NCI-H446 treated with DMSO at 0.1 percent for 48 hours (cell line): ENCODE measurements around the gene REEP5.
"Not testable (repeated sequence)": the region's sequence is repeated elsewhere in the genome, so short reads cannot be mapped to it uniquely, and the experiment has no call there.

Experiments
- DNase-seq: peaks from one replicate; lab custom pipeline; 2025; lab: John Stamatoyannopoulos, UW

The REEP5 gene

DNA sequence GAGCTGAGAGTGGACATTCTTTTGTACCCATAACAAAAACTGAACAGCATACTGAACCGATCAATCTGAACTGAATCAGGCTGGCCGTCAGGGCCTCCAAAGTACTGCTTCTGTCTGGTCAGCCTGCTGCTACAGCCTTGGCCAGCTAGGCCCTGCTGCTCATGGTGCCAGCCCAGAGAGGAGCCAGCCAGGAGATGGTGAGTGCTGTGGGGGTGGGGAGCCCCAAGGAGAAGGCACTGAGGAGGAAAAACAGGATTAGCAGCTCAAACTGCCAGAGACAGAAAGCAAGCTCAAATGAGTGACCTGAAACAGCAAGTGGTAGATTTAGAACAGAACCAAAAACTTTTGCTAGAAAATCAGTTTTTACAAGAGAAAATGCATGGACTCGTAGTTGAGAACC is 37.0 kb downstream of the REEP5 start:
- DNase-seq: no peak

DNA sequence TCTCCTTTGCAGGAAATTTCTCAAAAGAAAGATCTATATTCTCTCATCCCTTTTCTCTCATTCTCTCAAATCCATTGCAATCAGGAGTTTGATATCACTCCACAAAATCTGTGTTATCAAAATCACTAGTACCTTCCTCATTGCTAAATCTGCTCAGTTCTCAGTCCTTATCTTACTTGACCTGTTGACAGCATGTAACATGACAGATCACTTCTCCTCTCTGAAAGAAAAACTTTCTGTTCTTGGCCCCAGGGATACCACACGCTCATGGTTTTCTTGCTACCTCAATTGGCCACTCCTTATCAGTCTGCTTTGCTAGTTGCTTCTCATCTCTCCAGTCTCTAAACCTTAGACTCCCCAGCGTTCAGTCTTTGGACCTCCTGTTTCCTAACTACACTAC is 38.8 kb downstream of the REEP5 start:
- DNase-seq: no peak

DNA sequence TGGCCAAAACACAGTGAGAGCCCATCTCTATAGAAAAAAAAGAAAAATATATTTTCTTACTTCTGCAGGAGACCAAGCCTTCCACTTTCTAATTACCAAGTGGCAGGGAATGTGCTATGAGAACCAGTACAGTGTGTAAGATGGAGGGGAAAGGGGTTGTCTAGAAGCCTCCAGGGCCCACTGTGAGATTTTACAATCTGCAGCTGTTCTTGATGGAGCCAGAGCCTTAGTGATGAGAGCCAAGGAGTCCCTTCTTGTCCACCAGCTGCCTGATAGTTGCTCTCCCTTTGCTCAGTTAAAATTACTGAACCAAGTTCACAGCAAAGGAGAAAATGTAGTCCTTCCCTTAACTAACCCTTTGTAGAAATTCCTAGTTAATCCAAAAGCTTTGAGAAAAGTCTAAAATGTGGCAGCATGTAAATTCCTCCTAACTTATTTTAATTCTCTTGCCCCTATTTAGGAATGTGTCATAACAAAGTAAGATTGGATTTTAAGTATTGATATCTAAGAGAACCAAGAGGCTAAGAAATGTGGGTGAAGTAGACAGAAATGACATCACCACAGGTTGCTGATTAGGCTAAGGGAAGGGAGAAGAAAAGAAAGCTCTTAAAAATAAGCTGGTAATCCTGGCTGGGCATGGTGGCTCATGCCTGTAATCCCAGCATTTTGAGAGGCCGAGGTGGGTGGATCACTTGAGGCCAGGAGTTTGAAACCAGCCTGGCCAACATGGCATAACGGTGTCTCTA is 41.6 kb downstream of the REEP5 start:
- no peak for DNase-seq

DNA sequence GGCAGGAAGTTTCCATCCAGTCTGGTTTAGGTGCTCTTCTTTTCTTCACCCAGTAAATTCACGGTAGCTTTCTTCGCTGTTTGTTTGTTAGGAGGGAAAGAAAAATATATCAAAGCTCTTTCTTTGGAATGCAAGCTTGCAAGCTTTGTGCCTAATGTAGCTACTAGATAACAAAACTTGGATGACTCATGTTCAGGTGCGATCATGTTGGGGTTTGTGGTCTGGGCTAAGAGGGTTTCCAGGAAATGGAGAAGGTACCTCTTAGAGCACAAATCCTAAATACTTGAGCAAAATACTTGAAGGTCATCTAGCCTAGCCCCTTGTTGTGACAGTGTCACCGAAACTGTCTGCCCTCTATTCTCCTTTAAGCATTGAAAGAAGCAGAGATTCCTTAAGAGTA is 43.3 kb downstream of the REEP5 start:
- DNase-seq: no peak

DNA sequence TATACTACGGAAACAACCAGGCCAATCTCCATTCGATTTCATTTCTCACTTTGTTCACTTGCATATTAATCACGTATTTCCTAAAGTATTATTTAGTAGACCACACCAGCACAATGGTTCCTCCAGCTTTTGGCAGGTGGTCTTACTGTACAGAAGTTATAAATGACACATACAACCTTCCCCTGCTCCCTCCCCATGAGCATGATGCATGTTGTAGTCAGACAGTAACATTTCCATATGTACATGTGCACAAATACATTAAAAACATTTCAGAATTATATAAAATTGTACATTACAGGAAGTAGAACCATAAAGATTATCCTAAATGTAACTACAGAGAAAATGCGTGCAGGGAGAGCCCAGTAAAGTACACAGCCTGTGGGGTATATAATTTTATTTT is 43.9 kb downstream of the REEP5 start:
- DNase-seq: no peak

DNA sequence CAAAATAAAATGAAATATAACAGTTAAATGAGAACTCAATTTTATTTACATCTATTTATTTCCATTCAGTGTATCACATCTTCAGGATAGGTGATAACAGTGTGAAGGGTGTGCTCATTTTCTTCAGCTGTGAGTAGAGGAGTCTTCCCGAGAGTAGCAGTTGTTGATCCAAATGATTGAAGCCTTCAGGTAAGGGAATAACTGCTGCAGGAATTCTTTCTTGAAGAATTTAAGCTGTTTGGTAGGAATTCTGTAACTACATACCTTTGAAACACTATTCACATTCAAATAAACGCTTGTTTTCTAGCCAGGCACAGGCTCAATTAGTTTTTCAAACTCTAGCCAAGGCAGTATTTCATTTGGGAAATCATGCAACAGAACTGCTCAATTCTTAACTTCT is 45.7 kb downstream of the REEP5 start:
- DNase-seq: no peak

DNA sequence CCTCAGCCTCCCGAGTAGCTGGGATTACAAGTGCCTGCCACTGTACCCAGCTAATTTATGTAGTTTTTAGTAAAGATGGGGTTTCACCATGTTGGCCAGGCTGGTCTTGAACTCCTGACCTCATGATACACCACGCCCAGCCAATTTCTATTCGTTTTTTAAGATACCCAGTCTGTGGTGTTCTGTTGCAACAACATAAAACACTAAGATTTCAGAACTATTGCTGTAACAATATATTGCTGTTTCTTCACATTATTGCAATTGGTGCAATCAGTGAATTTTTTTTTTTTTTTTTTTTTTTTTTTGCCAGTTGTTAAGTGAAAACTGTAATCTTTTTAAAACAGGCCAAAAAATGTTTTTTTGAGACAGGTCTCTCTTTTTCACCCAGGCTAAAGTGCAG is 51.1 kb downstream of the REEP5 start:
- no peak for DNase-seq

DNA sequence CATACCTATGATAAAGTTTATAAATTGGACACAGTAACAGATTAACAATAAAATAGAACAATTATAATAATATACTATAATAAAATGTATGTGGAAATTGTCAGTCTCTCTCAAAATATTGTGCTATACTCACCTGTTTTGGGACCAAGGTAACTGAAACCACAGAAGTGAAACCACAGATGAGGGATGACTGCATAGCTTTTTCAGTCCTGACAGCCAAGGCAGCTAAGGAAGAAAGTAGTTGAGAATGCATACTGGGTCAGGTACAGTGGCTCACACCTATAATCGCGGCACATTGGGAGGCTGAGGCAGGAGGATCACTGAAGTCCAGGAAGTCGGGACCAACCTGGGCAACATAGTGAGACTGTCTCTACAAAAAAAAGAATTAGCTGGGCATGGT is 52.1 kb downstream of the REEP5 start:
- DNase-seq: no peak

DNA sequence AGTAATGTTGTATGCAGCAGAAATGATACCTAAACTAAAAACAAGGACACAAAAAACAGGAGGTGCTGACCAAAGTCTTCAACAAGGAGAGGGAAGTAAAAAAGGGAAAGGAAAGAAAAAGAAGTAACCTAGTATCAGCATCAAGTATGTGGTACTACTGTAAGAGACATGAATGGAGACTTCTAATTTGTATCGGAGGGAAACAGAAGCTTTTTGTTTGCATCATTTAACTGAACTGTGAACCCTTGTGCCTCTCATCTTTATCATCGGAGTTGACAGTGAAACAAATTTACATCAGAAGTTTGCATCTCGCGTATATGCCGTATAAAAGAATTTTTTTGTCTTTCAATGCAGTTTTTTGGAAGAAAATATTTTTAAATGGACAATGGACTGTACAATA is 54.6 kb downstream of the REEP5 start:
- no peak for DNase-seq

DNA sequence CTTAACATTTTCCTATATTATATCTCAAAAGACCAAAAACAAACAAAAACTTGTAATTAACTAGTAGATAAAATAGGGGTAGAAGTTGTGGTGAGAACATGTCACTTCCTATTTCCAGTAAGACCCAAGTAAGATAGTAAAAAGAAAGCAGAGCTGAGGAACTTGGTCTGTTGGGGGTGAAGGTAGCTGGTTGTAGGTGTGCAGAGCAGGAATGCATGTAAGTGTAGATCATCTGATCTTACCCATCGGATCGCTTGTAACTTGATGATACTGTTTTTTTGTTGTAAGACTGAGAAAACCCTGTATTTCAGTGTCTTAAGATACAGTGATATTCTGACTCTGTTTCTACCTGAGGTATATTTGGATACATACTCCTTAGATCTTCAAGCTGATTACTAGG is 55.3 kb downstream of the REEP5 start:
- DNase-seq: no peak

DNA sequence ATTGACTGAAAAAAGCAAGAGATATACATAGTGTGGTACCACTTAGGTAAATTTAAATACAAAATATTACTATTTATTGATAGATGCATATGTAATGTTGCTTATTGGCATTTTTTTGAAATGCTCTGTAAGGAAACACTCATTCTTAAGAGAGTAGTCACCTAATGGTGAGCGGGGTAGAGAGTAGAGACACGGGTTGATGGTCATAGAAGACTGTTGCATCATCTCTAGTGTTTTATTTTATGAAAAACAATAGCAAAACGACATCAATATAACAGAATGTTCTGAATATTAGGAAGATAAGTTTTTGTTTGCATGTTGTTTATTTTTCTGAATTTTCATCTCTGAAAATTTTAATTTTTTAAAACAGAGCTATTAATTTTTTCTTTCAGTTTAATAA is 56.9 kb downstream of the REEP5 start:
- no peak for DNase-seq

DNA sequence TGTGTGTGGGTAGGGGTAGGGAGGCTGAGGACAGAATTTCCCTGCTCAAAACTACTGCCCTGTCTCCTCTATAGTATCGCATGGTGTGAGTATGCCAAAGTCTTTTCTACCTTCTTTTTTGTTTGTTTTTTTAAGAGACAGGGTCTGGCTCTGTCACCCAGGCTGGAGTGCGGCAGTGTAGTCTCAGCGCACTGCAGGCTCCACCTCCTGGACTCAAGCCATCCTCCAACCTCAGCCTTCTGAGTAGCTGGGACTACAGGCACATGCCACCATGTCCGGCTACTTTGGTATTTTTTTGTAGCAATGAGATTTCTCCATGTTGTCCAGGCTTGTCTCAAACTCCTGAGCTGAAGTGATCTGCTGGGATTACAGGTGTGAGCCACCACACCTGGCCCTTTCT is 58.5 kb downstream of the REEP5 start:
- DNase-seq: no peak

DNA sequence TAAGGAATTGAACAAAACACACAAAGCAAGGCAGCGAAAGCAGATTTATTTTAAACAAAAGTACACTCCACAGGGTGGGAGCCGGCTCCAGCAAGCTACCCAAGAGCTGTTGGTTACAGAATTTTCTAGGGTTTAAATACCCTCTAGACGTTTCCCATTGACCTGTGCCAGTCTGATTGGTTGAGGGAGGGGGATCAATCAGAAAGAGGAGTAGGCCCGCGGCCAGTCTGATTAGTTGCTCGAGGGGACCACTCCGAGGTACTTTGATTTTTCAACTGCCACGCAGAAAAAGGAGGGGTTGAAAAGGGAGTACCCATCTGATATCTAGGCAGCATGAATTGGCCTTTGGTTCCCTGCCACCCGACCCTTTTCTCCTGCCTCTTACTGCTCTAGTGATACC is 59.9 kb downstream of the REEP5 start:
- no peak for DNase-seq

DNA sequence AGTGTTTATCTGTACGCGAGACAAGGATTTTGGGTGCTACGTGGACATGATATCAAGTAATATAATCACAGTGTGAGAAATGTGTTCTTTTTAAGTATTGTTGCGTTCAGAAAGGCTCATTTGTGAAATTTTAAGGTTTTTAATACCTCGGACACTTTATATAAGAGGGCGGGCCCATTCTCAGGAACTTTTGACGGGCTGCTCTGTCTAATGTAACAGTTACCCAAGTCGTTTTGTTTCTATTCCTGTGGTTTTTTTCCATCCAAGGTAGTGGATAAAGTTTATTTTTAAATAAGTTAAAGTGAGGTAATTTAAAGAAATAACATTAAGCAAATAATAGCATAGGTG is 60.4 kb downstream of the REEP5 start:
- no peak for DNase-seq

DNA sequence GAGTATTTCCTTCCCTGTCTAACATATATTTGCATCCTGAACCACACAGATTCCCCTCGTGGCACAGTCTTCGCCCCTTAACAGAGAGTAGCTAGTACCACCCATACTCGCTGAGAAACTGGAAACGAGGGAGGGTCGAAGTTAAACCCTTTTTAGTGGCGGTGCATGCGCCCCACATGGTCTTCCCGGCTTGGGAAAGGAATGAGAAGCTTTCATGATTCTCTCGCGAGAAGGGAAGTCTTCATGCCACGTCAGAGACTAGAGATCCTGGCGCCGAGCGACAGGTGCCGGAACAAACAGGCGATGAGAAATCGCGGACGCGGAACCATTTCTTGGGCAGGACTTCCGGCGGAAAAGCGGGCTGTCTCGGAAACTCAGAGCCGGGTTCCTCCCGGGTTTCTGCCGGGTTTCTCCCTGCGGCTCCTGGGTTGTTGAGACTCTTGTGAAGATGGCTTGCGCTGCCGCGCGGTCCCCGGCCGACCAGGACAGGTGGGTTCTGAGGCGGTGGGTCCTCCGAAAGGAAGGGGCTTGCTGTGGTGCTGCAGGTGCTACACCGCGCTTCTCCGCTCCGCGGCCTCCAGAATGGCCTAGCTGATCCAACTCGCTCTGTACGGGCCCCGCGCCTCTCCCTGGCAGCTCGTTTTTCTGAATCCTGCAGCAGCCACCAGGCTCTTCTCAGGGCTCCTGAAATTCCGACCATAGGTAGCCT is 60.9 kb downstream of the REEP5 start, which contains the start of gene SRP19:
Gene SRP19 (plus strand): TSS at position 359 of the 709 bp plus-strand sequence. CDS start 90 bp downstream, at position 449.
- DNase-seq: peak; percentile 95

DNA sequence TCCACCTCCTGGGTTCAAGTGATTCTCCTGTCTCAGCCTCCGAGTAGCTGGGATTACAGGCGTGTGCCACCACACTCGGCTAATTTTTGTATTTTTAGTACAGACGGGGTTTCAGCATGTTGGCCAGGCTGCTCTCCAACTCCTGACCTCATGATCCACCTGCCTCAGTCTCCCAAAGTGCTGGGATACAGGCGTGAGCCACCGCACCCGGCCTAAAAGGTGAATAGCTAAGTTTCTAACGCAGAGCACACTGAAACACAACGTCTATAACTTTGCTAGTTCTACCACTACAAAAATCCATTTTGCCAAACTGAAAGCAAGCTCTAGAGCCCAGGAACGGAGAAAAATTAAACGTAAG is 61.5 kb downstream of the REEP5 start:
- DNase-seq: not testable (repeated sequence)

DNA sequence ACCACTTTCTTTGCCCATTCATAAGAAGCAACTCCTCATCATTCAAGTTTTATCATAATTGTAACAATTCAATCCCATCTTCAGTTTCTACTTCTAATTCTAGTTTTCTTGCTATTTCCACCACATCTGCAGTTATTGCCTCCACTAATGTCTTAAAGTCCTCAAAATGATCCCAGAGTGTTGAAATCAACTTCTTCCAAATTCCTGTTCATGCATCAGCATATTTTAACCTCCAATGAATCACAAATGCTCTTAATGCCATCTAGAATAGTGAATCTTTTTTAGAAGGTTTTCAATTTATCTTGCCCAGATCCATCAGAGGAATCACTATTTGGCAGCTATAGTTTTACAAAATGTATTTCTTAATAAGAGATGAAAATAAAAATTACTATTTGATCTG is 64.2 kb downstream of the REEP5 start:
- DNase-seq: no peak

DNA sequence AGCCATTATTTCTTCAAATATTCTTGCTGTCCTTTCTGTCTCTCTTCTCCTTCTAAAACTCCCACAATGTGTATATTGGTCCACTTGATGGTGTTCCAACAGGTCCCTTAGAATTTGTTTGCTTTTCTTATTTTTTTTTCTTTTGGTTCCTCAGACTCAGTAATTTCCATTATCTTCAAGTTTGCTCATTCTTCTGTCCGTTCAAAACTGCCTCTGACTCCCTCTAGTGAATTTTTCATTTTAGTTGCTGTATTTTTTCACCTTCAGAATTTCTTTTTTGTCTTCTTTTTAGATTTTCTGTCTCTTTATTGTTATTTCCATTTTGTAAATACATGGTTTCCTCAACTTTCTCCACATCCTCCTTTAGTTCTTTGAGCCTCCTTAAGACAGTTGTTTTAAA is 67.4 kb downstream of the REEP5 start:
- DNase-seq: no peak

DNA sequence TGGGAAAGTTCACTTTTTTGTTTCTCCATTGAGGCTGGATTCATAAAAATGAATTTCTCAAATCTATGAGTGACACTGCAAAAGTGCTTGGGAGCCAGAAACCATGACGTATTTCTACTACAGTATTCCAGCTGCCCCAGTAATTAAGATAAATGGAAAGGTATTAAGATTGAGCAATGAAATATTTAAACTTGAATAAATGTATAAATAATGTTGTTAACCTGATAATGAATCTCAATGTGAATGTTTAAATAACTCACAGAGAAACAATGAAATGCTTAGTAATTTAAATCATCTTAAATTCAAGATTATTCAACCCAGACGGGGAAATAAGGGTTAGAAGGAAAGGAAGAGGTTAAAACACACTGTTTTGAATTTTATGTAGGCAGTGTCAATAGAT is 72.1 kb downstream of the REEP5 start:
- DNase-seq: no peak

DNA sequence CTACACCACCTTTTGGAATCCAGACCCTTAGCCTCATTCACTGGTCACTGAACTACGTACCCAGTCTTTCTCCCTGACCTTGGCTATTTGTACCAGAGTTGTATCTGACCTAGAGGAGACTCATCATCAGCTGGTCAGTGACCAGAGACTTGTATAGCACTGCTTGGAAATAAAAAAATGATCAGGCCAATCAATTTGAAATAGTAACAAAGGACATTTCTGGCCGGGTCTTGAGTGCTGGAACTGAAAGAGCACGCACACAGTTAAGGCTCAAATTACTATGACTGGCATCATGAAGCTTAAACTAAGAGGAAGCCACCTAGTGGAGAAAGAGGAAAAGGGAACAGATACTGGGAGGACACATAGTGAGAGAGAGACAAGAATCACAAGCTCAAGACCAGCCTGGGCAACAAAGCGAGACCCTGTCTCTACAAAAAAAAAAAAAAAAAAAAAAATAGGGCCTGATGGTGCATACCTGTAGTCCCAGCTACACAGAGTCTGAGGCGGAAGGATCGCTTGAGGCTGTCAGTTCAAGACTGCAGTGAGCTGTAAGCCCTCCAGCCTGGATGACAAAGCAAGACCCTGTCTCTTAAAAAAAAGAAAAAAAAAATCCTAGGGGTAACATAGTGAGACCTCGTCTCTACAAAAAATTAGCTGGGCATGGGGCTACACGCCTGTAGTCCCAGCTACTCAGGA is 73.8 kb downstream of the REEP5 start:
- DNase-seq: peak; percentile 48

DNA sequence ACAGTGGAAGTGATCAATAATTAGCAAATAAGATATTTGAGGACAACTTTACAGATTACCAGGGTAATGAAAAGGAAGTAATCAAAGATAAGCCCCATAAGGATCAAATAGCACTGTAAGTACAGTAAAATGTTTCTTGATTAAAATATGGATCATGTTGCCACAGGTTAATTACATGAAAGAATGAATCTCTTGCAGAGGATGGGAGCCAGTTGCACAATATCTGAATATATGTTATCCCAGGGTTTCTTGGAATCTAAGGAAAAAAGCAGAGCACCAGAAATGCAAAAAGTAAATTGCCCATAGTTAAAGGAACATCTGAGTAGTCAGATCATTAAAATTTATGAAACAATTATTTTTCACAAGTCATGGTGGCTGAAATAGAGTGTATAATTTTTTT is 74.7 kb downstream of the REEP5 start:
- DNase-seq: no peak

DNA sequence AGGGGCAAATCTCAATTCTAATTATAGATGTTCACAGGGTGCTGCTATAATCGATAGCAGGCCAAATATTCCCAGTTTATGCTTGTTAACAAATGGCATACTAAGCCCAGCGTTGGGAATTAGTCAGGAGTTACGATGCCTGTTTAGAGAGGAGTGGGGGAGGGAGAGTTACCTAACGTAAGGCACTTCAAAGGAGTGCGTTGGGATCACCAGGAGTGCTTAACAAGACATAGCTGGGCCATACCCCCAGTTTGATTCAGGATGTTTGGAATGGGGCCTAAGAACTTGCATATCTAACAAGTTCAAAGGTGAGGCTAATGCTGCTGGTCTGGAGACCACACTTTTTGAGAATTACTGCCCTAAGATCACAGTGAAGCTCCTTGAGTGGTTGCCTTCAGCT is 75.5 kb downstream of the REEP5 start:
- DNase-seq: no peak

DNA sequence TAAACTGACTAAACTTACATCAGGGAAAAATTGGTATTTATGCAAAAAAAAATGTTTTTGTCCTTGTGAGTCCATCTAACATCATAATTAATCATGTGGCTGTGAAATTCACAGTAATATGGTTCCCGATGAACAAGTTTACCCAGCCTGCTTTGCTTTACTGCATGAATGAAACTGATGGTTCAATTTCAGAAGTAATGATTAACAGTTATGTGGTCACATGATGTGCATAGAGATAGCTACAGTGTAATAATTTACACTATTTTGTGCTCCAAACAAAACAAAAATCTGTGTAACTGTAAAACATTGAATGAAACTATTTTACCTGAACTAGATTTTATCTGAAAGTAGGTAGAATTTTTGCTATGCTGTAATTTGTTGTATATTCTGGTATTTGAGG is 77.5 kb downstream of the REEP5 start:
- DNase-seq: no peak
